Gastrocnemius medialis (tissue), 4 donors: Measurements from ENCODE around the gene RNU1-3.
"Not testable (repeated sequence)": the region's sequence is repeated elsewhere in the genome, so short reads cannot be mapped to it uniquely, and the experiment has no call there.

Experiments
- POLR2A ChIP-seq, 2 donors: fragments of 450-650 bp; IDR thresholded peaks; one replicate each; pipeline ENCODE4 v1.6.1; 2017; ENCODE audit warnings: antibody characterized with exemption in 2 of 2, mild to moderate bottlenecking in 2 of 2, moderate library complexity in 2 of 2
- TF ChIP-seq, protein P1 (sequence below), 5 experiments: fragments of 450-650 bp in 3 of 5; fragments of 200-600 bp in 2 of 5; sonication (generic) in 2 of 5; IDR thresholded peaks in 4 of 5; conservative IDR thresholded peaks in 1 of 5; 1 replicate in 4 of 5; 2 replicates in 1 of 5; pipeline ENCODE4 v1.5.1; 2016 to 2019; ENCODE audit warnings: antibody characterized with exemption in 5 of 5, mild to moderate bottlenecking in 3 of 5, moderate library complexity in 3 of 5

- TF ChIP-seq, protein P1, sequence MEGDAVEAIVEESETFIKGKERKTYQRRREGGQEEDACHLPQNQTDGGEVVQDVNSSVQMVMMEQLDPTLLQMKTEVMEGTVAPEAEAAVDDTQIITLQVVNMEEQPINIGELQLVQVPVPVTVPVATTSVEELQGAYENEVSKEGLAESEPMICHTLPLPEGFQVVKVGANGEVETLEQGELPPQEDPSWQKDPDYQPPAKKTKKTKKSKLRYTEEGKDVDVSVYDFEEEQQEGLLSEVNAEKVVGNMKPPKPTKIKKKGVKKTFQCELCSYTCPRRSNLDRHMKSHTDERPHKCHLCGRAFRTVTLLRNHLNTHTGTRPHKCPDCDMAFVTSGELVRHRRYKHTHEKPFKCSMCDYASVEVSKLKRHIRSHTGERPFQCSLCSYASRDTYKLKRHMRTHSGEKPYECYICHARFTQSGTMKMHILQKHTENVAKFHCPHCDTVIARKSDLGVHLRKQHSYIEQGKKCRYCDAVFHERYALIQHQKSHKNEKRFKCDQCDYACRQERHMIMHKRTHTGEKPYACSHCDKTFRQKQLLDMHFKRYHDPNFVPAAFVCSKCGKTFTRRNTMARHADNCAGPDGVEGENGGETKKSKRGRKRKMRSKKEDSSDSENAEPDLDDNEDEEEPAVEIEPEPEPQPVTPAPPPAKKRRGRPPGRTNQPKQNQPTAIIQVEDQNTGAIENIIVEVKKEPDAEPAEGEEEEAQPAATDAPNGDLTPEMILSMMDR (IDR thresholded peaks at IDR 0.05 in 4 of 5, conservative IDR thresholded peaks at IDR 0.05 in 1 of 5), result not testable (repeated sequence)
- TF ChIP-seq POLR2A (IDR thresholded peaks at IDR 0.05), result not testable (repeated sequence)
Measured at GRCh38 chr1:16700138-16700895, 33.6 kb upstream of the RNU1-3 start.
